ENCODE results near the gene GALNT11.
"Not testable (repeated sequence)": the region's sequence is repeated elsewhere in the genome, so short reads cannot be mapped to it uniquely, and the experiment has no call there.

The GALNT11 gene

GRCh38 chr7:152076324-152076821 lies 50.9 kb downstream of the GALNT11 start:
- peak; percentile 52 for TF ChIP-seq CTCF (conservative IDR thresholded peaks at IDR 0.05; ENCODE audit: control insufficient read depth, insufficient read depth, low read depth, low read length)
- DNase-seq (ENCODE audit: low read depth), result peak; percentile 31
- no peak overlapping the region for H3K4me3 ChIP-seq (ENCODE audit: control insufficient read depth, low read depth, low read length)

GRCh38 chr7:152076940-152077933 lies 51.8 kb downstream of the GALNT11 start:
- DNase-seq (ENCODE audit: low read depth), result peak; percentile 35
- TF ChIP-seq CTCF (conservative IDR thresholded peaks at IDR 0.05; ENCODE audit: control insufficient read depth, insufficient read depth, low read depth, low read length), result no peak
- H3K4me3 ChIP-seq (ENCODE audit: control insufficient read depth, low read depth, low read length), result no peak overlapping the region

GRCh38 chr7:152078025-152078424 lies 52.6 kb downstream of the GALNT11 start:
- H3K4me3 ChIP-seq (ENCODE audit: control insufficient read depth, low read depth, low read length), result no peak overlapping the region
- TF ChIP-seq CTCF (conservative IDR thresholded peaks at IDR 0.05; ENCODE audit: control insufficient read depth, insufficient read depth, low read depth, low read length), result no peak
- no peak for DNase-seq (ENCODE audit: low read depth)

- no peak for DNase-seq (ENCODE audit: low read depth)
- no peak for TF ChIP-seq CTCF (conservative IDR thresholded peaks at IDR 0.05; ENCODE audit: control insufficient read depth, insufficient read depth, low read depth, low read length)
- no peak overlapping the region for H3K4me3 ChIP-seq (ENCODE audit: control insufficient read depth, low read depth, low read length)
These were observed 53.3 kb downstream of the GALNT11 start for GRCh38 chr7:152078786-152079185.

GRCh38 chr7:152081088-152081487 lies 55.6 kb downstream of the GALNT11 start:
- no peak overlapping the region for H3K4me3 ChIP-seq (ENCODE audit: control insufficient read depth, low read depth, low read length)
- no peak for TF ChIP-seq CTCF (conservative IDR thresholded peaks at IDR 0.05; ENCODE audit: control insufficient read depth, insufficient read depth, low read depth, low read length)
- no peak for DNase-seq (ENCODE audit: low read depth)

- DNase-seq (ENCODE audit: low read depth); H3K4me3 ChIP-seq (ENCODE audit: control insufficient read depth, low read depth, low read length): not testable (repeated sequence)
These were observed 56.7 kb downstream of the GALNT11 start for GRCh38 chr7:152082073-152082721.

- no peak overlapping the region for H3K4me3 ChIP-seq (ENCODE audit: control insufficient read depth, low read depth, low read length)
- TF ChIP-seq CTCF (conservative IDR thresholded peaks at IDR 0.05; ENCODE audit: control insufficient read depth, insufficient read depth, low read depth, low read length), result no peak
- DNase-seq (ENCODE audit: low read depth), result no peak
These were observed 59.7 kb downstream of the GALNT11 start for GRCh38 chr7:152085131-152085530.

All from fibroblast of mammary gland (primary cell).